Testis (tissue), 2 donors: Measurements from ENCODE around the gene OR6K3.

Experiments
- CTCF ChIP-seq, 3 experiments: fragments of 450-650 bp in 2 of 3; fragments of 200-600 bp in 1 of 3; sonication (generic) in 1 of 3; IDR thresholded peaks; one replicate each; pipeline ENCODE4 v1.5.1; 2016 to 2019; ENCODE audit warnings: antibody characterized with exemption in 3 of 3, mild to moderate bottlenecking in 2 of 3, moderate library complexity in 1 of 3
- POLR2A ChIP-seq: fragments of 450-650 bp; IDR thresholded peaks from one replicate; pipeline ENCODE4 v1.6.1; 2017; ENCODE audit warnings: antibody characterized with exemption, mild to moderate bottlenecking, moderate library complexity

- TF ChIP-seq CTCF (IDR thresholded peaks at IDR 0.05), result no peak
- no peak for TF ChIP-seq POLR2A
Measured at GRCh38 chr1:158732524-158732923, 12.0 kb upstream of the OR6K3 start.
